ENCODE data around the gene GAST.

Gene GAST

DNA sequence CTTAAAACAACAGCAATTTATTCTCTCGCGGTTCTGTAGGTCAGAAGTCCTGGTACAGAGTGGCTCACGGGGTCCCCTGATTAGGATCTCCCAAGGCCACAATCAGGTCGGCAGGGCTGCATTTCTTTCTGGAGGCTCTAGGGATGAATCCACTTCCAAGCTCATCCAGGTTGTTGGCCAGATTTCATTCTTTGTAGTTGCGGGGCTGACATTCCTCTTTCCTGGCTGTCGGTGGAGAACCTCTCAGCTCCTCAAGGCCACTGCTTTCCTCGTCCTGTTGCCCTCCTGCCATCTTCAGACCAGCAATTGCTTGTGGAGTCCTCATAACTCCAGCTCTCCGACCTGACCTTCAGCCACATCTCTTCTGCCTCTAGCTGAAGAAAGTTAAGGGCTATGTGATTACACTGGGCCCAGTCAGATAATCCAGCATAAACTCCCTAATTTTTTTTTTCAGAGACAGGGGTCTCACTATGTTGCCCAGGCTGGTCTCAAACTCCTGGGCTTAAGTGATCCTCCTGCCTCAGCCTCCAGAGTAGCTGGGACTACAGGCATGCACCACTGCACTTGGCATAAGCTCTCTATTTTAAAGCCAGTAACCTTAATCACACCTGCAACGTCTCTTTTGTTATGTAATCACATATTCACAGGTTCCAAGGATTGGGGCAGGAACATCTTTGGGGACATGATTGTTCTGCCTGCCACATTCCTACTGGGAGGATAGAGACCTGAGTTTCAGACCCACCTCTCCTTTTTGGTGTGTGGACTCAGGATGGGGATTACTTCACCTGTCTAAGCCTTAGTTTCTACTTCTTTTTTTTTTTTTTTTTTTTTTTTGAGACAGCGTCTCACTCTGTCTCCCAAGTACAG, 4.1 kb upstream of the GAST start:
- no peak for DNase-seq (ENCODE audit: low read depth in 2 of 2)

DNA sequence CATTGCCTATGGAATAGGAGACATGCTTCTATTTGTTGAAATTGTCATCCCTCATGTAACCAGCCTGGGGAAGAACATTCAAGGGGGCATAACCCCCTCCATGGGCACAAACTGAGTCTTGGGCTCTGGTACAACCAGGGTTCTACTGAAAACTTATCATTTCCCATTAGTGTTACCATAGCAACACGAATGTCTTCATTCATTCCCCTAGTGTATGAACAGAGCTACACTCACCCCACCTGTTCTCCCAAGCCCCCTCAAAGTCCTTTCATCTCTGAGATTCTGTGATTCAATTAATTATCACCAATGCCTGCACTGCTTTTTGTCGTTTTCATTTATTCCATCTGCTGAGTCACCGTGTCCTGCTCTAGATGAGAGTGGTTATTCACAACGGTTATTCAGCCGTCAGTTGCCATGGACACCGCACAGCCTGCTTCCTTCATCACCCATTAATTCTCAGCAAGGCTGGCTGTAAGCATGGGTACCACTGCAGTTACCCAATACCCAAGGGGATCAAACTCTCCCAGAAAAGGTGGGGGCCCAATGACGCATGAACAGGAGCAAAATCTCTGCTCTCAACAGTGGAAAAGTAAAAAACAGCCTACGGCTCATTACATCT, 1.6 kb upstream of the GAST start:
- DNase-seq (ENCODE audit: low read depth in 2 of 2) = no peak

DNA sequence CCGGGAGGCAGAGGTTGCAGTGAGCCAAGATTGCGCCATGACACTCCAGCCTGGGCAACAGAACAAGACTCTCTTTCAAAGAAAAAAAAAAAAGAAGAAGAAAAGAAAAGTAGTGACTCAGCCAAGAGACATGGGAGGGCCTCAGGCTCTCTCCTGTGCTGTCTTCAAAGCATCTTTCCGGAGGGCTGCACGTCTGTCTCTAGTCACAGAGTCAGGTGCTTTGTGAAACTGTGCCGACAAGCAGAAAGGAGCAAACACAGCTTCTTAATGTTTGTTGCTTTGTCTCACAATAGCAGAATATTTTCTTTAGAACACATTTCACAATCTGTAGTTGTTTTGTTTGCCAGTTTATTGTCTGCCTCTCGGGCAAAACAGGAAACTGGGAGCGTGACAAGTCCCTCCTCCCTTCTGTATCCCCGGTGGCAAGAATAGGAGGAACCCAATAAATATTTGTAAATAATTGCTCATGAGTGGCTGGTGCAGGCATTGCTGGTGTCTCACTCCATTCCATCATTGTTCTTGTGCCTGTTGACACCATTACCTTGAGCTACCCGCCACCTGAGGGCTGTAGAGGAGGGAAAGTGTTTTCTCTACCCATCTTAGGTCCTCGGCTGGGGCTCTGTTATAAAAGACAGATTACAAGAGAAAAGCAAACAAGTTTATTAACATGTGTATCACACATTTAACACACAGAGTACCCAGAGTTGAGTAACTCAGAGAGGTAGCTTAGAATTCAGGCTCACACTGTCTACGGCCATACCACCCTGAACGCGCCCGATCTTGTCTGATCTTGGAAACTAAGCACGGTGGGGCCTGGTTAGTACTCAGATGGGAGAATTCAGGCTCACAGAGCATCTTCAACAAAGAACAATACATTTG, 5.5 kb downstream of the GAST start:
- no peak for DNase-seq (ENCODE audit: low read depth in 2 of 2)

DNA sequence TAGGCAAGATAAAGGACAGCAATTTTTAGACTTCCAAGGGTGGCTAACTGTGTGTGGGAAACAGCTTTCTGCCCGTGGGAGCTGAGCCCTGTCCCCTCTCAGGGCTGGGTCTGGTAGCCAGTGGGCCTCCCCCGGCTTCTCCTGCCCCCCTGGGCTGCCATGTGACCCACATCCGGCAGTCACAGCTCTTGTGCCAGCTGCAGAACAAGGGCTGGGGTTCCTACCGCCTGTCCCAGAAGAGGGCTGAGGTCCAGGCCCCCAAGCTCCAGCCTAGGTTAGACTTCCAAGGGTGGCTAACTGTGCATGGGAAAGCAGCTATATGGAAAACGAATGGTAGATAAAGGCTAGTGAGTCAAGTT, 6.1 kb downstream of the GAST start:
- DNase-seq (ENCODE audit: low read depth in 2 of 2) = no peak

DNA sequence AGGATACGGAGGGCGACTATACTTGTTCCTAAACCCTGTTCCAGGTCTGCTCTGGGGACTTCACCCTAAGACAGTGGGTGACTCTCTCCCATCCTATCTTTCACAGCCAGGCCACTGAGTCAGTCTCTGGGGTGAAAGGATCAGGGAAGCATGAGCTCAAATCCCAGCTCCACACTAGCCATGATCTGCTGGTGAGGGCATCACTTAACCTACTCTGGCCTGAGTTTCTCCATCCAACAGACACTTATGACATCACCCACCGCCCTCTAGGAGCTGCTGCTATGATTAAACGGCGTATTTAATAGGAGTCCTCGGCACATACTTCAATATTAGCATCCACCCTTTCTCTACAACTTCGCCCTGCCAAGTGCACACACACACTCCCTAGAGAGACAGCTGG, 10.1 kb downstream of the GAST start:
- DNase-seq (ENCODE audit: low read depth in 2 of 2) = no peak

DNA sequence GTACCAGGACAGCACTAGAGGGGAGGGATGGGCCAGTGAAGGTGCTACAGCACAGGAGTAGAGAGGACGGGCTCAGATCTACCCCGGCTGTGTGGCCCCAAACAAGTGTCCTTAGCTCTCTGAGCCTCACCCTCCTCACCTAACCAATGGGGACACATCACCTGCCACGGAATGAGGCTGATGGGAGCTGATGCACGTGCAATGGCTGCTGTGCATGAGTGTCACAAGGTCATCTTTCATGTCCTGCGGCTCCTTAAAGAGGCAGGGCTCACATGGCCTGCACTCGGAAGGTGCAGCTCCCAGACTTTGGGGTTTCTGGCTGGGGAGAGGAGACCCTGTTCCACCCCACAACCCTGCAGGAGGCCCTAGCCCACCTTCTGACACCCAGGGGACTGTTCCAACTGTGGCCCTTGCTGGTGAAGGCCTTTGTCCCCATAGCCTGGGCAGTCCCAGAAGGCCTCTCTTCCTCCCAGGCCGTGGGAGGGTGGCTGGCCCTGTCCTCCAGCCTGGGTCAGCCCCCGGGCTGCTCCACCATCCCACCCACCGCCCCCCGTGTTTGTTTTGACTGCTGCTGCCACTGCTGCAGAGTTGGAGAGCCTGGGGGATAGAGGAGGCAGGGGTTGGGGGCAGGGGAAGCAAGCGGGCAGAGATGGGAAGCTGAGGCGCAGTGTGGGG, 11.8 kb downstream of the GAST start:
- DNase-seq (ENCODE audit: low read depth in 2 of 2) = no peak

DNA sequence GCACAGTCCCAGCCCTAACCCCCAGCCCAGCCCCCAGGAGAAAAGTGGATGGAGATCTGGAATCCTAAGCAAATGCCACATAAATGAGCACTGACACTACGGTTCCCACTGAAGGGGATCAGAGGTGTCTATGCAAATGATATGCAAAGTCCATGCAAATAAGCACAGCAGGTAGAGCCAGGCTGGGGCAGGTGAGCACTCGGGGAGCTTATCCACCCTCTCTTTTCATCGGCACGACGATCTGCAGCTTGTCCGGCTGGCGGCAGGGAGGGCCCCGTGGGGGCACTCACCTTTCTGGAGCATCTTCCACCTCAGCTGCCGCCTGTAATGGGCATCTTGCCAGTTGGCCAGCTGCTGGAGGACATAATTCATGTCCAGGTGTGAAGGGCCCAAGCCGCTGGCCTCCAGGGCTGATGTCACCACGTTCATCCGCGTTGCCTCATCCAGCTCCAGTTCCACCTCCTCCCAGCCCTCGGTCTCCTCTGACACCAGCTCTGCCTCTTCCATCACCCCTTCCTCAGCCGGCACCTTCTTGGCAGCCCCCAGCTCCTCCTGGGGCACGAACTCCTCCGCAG, 12.4 kb downstream of the GAST start:
- no peak for DNase-seq (ENCODE audit: low read depth in 2 of 2)

DNA sequence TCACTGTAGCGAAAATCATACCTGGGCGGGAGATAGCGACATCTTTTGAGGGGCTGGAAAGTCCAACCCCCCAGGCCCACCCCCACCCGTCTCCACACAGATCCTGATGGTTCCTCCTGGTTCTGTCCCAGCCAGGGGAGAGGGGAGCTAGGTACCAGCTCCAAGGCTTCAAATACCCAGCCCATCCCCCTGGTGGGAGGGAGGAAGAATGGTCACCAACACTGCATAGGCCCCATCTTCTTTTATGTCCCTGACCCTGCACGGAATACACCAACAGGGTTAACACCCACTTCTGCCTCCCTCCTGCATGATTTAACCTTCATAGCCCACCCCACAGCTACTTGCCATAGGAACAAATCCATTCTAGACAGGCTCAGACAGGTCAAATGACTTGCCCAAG, 13.0 kb downstream of the GAST start:
- DNase-seq (ENCODE audit: low read depth in 2 of 2) = no peak

DNA sequence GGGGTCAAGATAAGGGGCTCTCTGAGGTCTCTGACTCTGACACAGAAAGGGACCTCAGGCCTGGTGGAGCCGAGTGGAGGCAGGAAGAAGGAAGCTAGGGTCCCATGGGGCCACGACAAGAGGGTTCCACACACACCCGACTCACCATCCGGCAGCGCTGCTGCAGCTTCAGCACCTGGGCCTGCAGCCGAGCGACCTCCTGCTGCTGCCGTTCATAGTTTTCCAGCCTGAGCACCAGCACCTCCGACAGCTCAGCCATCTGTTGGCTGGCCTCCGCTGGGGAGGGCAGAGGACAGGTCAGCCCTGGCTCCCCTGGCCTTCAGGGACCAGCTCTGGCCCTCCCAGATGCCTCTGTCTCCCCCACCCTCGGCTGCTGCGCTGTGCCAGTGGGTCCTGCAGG, 15.9 kb downstream of the GAST start:
- no peak for DNase-seq (ENCODE audit: low read depth in 2 of 2)

DNA sequence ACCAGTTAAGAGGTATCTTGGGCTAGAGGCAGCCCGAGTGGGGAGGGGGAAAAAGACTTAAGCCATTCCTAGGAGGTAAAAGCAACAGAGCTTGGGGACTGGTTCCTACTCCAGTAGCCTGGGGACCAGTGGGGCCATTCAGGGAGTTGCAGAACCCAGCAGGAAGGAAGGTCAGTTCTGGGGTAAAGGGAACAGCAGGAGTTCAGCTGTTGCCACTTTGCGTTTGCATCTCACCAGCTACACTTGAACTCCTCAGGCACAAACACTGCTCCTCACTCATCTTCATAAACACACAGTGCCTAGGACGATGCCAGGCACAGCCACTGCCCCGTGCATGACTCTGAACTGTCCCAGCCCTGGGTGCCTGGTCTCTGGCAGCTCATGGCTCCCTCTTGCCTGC, 18.3 kb downstream of the GAST start:
- DNase-seq (ENCODE audit: low read depth in 2 of 2) = no peak

DNA sequence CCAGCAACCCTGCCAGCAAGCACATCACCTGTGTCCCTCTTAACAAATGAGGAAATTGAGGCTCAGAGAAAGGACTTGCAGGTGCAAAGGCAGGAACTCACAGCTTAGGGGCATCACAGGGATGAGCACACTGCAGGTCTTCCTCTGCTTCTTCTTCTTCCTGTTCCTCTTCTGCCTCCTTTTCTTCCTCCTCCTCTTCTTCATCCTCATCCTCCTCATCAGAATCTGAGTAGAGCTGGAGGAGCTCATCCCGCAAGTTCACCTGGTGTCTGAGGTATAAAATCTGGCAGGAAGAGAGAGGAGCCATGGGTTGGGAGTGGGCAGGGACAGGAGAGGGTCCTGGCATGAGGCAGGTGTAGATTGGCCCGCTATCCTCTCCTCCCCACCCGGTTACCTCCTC, 19.7 kb downstream of the GAST start:
- DNase-seq (ENCODE audit: low read depth in 2 of 2) = no peak

DNA sequence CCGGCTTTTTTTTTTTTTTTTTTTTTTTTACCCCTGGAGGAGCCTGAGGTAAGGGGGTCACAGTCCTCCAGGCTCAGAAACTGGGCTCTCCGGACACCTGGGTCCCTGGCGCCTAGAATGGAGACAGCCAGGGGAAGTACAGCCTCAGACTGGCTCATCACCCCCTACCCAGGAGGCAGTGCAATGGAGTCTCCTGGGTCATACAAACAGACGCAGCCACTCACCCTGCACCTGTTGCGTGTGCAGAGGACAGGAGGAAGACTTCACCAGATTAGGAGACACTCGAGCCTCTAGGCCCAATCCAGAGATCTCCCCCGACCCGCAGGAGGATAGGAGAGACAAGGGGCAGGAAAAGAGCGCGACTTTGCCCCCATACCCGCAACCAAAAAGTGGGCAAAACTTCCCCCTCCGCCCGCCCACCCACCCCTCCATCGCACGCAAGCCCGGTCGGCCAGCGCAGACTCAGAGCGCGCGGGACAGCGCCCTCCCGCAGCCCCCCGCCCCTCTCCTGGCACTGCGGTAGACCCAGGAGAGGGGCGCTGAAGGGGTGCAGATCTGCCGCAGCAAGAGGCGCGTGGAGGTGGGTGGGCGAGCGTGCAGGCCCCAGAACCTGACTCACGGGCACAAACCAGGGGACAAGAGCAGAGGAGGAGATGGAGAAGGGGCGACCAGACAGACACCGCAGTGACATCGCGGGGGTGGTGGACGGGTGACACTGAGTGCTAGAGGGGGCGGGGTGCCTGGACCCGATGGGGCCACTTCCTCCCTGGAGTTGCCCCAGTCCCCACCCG, 21.4 kb downstream of the GAST start:
- no peak for DNase-seq (ENCODE audit: low read depth in 2 of 2)

DNA sequence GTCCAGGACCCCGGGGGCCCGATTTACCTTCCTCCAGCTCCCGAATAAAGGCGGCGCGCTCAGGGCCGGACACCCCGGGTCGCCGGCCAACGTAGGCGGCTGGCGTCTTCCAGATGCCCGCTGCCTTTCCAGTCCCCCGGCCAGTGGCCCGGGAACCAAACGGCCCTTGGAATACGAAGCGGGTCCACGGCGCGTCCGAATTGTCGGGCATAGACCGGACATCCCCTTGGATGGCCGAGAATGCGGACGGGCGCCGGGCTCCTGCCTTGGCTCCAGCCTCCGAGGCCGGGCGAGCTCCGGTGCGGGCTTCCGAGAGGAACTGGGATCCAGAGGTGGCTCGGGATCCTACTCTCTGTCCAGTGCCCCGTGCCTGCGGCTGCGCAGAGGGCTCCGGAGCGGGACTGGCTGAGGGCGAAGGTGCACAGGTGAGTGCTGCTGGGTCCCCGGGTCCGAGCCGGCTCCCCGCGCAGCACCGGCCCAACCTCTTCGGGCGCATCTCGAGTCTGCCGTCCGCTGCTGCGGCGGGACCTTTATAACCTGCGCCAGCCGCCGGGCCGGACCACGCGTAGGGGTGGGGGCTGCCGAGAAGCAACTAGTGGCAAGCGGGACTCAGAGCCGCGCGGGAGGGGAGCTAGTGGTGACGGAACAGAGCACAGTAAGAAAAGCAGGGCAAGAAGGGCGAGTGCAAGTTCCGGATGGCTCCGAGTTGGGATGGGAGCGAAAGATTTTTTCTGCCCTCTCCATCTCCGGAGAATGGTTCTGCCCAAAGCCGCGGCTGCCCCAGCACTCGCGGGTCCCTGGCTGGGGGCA, 22.2 kb downstream of the GAST start, which contains the start of gene HAP1:
HAP1 (minus strand) TSS at position 505 of the 810 bp plus-strand sequence; CDS start at position 496, 9 bp downstream.
- no peak for DNase-seq (ENCODE audit: low read depth in 2 of 2)

DNA sequence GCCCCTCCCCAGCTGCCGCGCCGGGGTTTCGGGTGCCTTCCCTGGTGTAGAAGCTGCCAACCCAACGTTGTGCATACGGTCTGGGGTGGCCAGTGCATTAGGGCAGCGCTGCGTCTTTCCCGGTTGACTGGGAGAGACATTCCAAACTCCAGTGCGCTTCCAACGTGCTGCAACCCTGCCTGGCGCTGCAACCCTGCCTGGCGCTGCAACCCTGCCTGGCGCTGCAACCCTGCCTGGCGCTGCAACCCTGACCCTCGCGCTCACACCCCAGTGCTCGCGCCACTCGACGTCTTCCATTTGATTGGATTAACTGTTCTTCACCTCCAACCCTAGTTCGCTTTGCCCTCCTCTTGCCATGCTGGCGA, 22.8 kb downstream of the GAST start:
- no peak for DNase-seq (ENCODE audit: low read depth in 2 of 2)

DNA sequence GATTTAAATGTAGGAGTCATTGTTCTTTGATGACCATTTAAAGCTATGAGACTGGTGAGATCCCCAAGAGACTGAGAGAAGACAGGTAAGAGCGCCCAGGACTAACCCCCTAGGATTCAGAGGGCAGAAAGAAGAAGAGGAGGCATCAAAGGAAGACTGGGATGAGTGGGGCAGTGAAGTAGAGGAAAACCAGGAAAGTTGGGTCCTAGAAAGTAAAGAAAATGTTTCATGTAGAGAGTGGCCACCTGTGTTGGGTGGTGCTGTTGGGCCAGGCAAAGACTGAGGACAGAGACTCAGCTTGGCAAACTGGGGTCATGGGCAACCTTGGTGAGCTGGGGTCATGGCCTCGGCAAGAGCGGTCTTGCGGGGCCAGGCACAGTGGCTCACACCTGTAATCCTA, 23.6 kb downstream of the GAST start:
- no peak for DNase-seq (ENCODE audit: low read depth in 2 of 2)

DNA sequence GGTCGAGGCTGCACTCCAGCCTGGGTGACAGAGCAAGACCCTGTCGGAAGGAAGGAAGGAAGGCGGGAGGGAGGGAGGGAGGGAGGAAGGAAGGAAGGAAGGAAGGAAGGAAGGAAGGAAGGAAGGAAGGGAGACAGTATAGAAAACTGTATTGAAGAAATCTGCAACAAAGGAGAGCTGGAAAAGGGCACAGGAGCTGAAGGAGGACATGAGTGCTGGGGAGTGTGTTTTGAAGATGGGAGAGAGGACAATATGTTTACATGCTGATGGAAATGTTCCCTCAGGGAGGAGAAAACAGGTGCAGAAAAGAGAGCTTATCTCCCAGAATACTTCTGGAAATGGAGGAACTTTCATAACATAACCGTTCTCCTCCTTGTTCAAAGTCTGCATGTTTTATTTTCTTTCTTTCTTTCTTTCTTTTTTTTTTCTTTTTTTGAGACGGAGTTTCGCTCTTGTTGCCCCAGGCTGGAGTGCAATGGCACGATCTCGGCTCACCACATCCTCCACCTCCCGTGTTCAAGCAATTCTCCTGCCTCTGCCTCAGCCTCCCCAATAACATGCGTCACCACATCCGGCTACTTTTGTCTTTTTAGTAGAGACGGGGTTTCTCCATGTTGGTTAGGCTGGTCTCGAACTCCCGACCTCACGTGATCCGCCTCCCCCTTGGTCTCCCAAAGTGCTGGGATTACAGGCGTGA, 25.0 kb downstream of the GAST start:
- no peak for DNase-seq (ENCODE audit: low read depth in 2 of 2)

DNA sequence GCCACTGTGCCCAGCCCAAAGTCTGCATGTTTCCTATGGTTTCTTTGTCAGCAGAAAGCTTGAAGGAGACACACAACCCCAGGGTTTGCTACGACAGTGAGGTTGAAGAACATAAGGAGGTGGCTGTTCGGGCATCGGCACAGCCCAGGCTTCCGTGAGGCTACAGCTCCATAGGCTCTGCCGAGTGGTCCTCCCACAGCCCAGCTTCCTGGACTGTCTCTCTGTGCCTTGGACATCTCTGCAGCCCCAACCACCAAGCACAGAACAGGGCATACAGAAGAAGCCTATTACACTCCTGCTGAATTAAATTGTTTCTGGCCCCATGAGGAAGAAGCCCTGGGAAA, 25.5 kb downstream of the GAST start:
- no peak for DNase-seq (ENCODE audit: low read depth in 2 of 2)

DNA sequence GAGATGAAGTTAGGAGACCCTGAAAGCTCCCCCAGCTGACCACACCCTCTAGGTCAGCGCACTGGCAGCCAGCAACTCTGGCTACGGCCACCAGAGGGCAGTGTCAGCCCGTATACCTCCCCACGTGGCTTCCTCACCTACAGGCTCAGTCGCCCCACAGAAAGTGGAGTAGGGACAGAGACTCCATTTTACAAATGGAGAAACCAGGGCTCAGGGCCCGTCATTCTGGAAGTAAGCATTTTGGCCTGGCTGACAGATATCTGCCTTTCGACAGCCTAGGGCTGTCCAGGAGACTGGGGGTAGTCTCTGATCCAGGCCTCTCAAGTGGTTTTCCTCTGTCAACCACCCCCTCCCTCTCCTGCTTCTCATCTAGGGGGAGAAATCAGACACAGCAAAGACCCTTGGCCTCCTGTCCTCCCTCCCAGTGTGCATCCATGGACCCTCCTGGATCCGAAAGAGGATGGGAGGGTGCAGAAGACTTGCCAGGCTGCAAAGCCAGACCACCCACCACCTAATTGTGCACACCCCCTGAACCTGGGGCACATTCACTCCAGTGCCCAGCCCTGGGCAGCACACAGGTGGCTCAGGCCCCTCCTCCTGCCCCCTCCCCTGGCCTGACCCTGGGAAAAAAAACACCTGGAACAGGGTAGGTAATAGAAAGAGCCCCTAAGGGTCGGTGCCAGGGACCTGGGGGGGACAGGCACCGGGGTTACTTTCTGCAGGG, 26.1 kb downstream of the GAST start:
- peak; percentile 46 to 59 for DNase-seq (ENCODE audit: low read depth in 2 of 2)

DNA sequence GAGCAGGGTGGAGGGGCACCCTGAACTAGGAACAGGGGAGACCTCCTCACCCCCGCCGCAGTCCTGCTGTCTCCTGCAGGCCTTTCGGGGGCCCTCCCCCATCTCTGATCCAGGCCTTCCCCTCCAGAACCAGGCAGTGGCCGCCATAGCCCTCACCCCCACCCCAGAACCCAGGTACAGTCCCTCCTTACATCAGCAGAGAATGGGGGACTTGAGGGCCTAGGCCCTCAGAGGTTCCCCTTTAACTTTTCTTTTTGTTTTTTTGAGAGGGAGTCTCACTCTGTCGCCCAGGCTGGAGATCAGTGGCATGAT, 26.6 kb downstream of the GAST start:
- no peak for DNase-seq (ENCODE audit: low read depth in 2 of 2)

Data from fibroblast of skin of left quadriceps (primary cell).